Measurements from ENCODE around the gene GPX2. TPM values are rescaled to one million over a fixed set of nuclear protein-coding genes. Genes with fewer than 3 reads are reported as not detected.

Gene GPX2
- total and polyA plus RNA-seq, 10 of the 15 experiments (the other 5 are each of a cell fraction or from before 2014, with no cell fraction given): not detected

GRCh38 chr14:64934338-64934929 lies 8.1 kb downstream of the GPX2 start (continued):
- TF ChIP-seq, protein P1, sequence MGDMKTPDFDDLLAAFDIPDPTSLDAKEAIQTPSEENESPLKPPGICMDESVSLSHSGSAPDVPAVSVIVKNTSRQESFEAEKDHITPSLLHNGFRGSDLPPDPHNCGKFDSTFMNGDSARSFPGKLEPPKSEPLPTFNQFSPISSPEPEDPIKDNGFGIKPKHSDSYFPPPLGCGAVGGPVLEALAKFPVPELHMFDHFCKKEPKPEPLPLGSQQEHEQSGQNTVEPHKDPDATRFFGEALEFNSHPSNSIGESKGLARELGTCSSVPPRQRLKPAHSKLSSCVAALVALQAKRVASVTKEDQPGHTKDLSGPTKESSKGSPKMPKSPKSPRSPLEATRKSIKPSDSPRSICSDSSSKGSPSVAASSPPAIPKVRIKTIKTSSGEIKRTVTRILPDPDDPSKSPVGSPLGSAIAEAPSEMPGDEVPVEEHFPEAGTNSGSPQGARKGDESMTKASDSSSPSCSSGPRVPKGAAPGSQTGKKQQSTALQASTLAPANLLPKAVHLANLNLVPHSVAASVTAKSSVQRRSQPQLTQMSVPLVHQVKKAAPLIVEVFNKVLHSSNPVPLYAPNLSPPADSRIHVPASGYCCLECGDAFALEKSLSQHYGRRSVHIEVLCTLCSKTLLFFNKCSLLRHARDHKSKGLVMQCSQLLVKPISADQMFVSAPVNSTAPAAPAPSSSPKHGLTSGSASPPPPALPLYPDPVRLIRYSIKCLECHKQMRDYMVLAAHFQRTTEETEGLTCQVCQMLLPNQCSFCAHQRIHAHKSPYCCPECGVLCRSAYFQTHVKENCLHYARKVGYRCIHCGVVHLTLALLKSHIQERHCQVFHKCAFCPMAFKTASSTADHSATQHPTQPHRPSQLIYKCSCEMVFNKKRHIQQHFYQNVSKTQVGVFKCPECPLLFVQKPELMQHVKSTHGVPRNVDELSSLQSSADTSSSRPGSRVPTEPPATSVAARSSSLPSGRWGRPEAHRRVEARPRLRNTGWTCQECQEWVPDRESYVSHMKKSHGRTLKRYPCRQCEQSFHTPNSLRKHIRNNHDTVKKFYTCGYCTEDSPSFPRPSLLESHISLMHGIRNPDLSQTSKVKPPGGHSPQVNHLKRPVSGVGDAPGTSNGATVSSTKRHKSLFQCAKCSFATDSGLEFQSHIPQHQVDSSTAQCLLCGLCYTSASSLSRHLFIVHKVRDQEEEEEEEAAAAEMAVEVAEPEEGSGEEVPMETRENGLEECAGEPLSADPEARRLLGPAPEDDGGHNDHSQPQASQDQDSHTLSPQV (IDR thresholded peaks at IDR 0.05): no peak
- TF ChIP-seq, protein P2, sequence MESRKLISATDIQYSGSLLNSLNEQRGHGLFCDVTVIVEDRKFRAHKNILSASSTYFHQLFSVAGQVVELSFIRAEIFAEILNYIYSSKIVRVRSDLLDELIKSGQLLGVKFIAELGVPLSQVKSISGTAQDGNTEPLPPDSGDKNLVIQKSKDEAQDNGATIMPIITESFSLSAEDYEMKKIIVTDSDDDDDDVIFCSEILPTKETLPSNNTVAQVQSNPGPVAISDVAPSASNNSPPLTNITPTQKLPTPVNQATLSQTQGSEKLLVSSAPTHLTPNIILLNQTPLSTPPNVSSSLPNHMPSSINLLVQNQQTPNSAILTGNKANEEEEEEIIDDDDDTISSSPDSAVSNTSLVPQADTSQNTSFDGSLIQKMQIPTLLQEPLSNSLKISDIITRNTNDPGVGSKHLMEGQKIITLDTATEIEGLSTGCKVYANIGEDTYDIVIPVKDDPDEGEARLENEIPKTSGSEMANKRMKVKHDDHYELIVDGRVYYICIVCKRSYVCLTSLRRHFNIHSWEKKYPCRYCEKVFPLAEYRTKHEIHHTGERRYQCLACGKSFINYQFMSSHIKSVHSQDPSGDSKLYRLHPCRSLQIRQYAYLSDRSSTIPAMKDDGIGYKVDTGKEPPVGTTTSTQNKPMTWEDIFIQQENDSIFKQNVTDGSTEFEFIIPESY (IDR thresholded peaks at IDR 0.05): no peak
- no peak for TF ChIP-seq ZNF217 (IDR thresholded peaks at IDR 0.05)
- TF ChIP-seq FOXK2 (IDR thresholded peaks at IDR 0.05): no peak

GRCh38 chr14:64932231-64932630 lies 10.3 kb downstream of the GPX2 start:
- H3K27ac ChIP-seq (ENCODE audit: control insufficient read depth, insufficient read depth): no peak overlapping the region
- H3K9me3 ChIP-seq (replicated peaks; ENCODE audit: control insufficient read depth, insufficient read depth, low read length): no peaks in the 10 kb centered on the region
- H3K9ac ChIP-seq (ENCODE audit: control insufficient read depth, insufficient read depth, low read length): no peak overlapping the region
- intact Hi-C loops (cut with micrococcal nuclease; ENCODE audit: unreplicated experiment) (no loop called here), in situ Hi-C loops (cut with MboI) (no loop called here)
- no peak for FAIRE-seq
- peaks cover 1 to 24% of the 10 kb centered on the region in 2 experiments for H3K36me3 ChIP-seq (ENCODE audit: control insufficient read depth in 2 of 2, insufficient read depth in 2 of 2, low read length in 1 of 2)
- no peak for DNase-seq (ENCODE audit: low read depth, low spot score)
- ATAC-seq: no peak
- no peak overlapping the region for H2AFZ ChIP-seq (ENCODE audit: control insufficient read depth, low read depth, low read length)
- ChIA-PET RAD21 (ENCODE audit: unreplicated experiment) (no interaction called here), POLR2A (no interaction called here), CTCF (interaction anchor here (0.6 to 1.3 kb wide), 4 partner anchors 8 to 219 kb away, joined by 3 to 4 read pairs (median 4); no protein-coding TSS in a partner anchor), SMC1A (ENCODE audit: uncharacterized antibody, unreplicated experiment) (interaction anchor here (0.5 to 1.2 kb wide), 2 partner anchors 9 to 13 kb away, joined by 3 read pairs; no protein-coding TSS in a partner anchor)
- no peak overlapping the region for H3K4me3 ChIP-seq
- no peak overlapping the region for H3K4me2 ChIP-seq (ENCODE audit: control insufficient read depth, insufficient read depth)
- H3K4me1 ChIP-seq (ENCODE audit: control insufficient read depth, insufficient read depth, low read length): peaks cover 17% of the 10 kb centered on the region
- H3K79me2 ChIP-seq (ENCODE audit: control insufficient read depth, insufficient read depth, low read length): no peaks in the 10 kb centered on the region; the same call in 1 of the 2 replicates
- no peaks in the 10 kb centered on the region for H3K27me3 ChIP-seq (replicated peaks in 1 of 2; ENCODE audit: control insufficient read depth in 2 of 2, insufficient read depth in 2 of 2, low read length in 1 of 2)
- H4K20me1 ChIP-seq (ENCODE audit: control insufficient read depth, insufficient read depth): no peaks in the 10 kb centered on the region
- no TSS peak for BruUV-seq (replicated peaks)
- TF ChIP-seq MLLT1 (IDR thresholded peaks at IDR 0.05) (no peak), TBL1XR1 (IDR thresholded peaks at IDR 0.05; ENCODE audit: low read depth, low read length) (no peak), RUNX3 (IDR thresholded peaks at IDR 0.05; ENCODE audit: low read length) (no peak), JUND (IDR thresholded peaks at IDR 0.05; ENCODE audit: low read depth, low read length) (no peak), POLR2AphosphoS2 (IDR thresholded peaks at IDR 0.05; ENCODE audit: low read depth, low read length) (no peak), EED (IDR thresholded peaks at IDR 0.05; ENCODE audit: low read depth) (no peak), BRCA1 (IDR thresholded peaks at IDR 0.05; ENCODE audit: low read depth, low read length) (no peak)
- TF ChIP-seq, protein P1 (IDR thresholded peaks at IDR 0.05): no peak

All from GM12878 (cell line).